Gastroesophageal sphincter (tissue), 4 donors: ENCODE data around the gene CDH13. TPM values are rescaled to one million over a fixed set of nuclear protein-coding genes. Genes with fewer than 3 reads are reported as not detected.

Source experiments
- ATAC-seq: fragments of 150-250 bp; one replicate; pipeline ENCODE4 v1.9.1; 2016; ENCODE audit warnings: mild to moderate bottlenecking, moderate library complexity
- H3K27ac ChIP-seq, 4 donors: fragments of 200-600 bp; sonication (generic) in 3 of 4; 1 replicate in 3 of 4; 2 replicates in 1 of 4; pipeline ENCODE4 v1.5.1; 2016 to 2019
- H3K27me3 ChIP-seq: fragments of 200-600 bp; sonication (generic); one replicate; pipeline ENCODE4 v1.5.1; 2019
- H3K36me3 ChIP-seq, 2 donors: fragments of 200-600 bp; sonication (generic); one replicate each; pipeline ENCODE4 v1.5.1; 2019; ENCODE audit warnings: control low read depth in 1 of 2
- H3K4me1 ChIP-seq, 3 donors: fragments of 200-600 bp; sonication (generic); 1 replicate in 2 of 3; 2 replicates in 1 of 3; pipeline ENCODE4 v1.5.1; 2016 to 2019; ENCODE audit warnings: control low read depth in 2 of 3
- H3K4me3 ChIP-seq, 2 donors: fragments of 200-600 bp; sonication (generic); one replicate each; pipeline ENCODE4 v1.5.1; 2019; ENCODE audit warnings: mild to moderate bottlenecking in 1 of 2, moderate library complexity in 1 of 2
- H3K9me3 ChIP-seq, 3 donors: fragments of 200-600 bp; sonication (generic); one replicate each; pipeline ENCODE4 v1.5.1; 2017 to 2019; ENCODE audit warnings: control low read depth in 2 of 3
- EP300 ChIP-seq: sonication (generic); formaldehyde crosslinking; IDR thresholded peaks from one replicate; pipeline ENCODE4 v1.6.1; 2017; ENCODE audit warnings: antibody characterized with exemption, mild to moderate bottlenecking
- POLR2A ChIP-seq, 2 donors: fragments of 450-650 bp; IDR thresholded peaks; one replicate each; pipeline ENCODE4 v1.6.1; 2017; ENCODE audit warnings: antibody characterized with exemption in 2 of 2, mild to moderate bottlenecking in 2 of 2, moderate library complexity in 1 of 2
- POLR2AphosphoS5 ChIP-seq: sonication (generic); formaldehyde crosslinking; IDR thresholded peaks from one replicate; pipeline ENCODE4 v1.6.1; 2017; ENCODE audit warnings: antibody characterized with exemption
- WGBS, 2 donors: methylation state at CpG; one replicate each; pipeline ENCODE4 v1.1.5; 2018; ENCODE audit warnings: low coverage in 1 of 2; 5-methylcytosine and 5-hydroxymethylcytosine counted together
- total RNA-seq, 4 donors: library from RNA; depleted of rRNA; stranded (reverse); fragments of >200 nt; gene quantifications; one replicate each; pipeline ENCODE4 v1.1.0, GENCODE V29; 2016
- TF ChIP-seq, protein P1 (sequence below), 4 experiments: fragments of 200-600 bp in 2 of 4; fragments of 450-650 bp in 2 of 4; sonication (generic) in 1 of 4; IDR thresholded peaks; one replicate each; pipeline ENCODE4 v1.5.1; 2017 to 2019; ENCODE audit warnings: antibody characterized with exemption in 4 of 4, mild to moderate bottlenecking in 2 of 4, moderate library complexity in 2 of 4

CDH13 gene
- total RNA-seq, 4 donors from 2014 or later: 4.2 to 22.3 (median 11.4) TPM

DNA sequence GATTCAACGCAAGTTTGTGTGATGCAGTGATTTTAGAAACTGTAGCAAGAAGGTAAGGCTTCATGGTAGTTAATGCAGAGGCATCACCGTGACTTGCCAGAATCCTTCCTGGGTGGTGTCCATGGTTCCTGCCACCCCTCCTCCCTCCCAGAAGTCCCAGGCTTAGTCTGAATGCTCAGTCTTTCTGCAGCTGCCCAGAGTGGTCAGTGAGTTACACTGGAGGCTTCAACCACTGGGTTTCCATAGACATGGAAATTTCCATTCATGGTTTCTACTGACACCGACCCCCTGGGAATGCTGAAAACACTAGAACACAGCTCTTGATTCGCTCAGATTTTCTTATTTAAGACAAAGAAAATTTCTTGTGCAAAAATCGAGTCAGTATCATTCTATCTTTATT is 1021.6 kb downstream of the CDH13 start:
- ATAC-seq: no peak
- no peak for TF ChIP-seq EP300
- TF ChIP-seq, protein P1, sequence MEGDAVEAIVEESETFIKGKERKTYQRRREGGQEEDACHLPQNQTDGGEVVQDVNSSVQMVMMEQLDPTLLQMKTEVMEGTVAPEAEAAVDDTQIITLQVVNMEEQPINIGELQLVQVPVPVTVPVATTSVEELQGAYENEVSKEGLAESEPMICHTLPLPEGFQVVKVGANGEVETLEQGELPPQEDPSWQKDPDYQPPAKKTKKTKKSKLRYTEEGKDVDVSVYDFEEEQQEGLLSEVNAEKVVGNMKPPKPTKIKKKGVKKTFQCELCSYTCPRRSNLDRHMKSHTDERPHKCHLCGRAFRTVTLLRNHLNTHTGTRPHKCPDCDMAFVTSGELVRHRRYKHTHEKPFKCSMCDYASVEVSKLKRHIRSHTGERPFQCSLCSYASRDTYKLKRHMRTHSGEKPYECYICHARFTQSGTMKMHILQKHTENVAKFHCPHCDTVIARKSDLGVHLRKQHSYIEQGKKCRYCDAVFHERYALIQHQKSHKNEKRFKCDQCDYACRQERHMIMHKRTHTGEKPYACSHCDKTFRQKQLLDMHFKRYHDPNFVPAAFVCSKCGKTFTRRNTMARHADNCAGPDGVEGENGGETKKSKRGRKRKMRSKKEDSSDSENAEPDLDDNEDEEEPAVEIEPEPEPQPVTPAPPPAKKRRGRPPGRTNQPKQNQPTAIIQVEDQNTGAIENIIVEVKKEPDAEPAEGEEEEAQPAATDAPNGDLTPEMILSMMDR (IDR thresholded peaks at IDR 0.05): no peak

DNA sequence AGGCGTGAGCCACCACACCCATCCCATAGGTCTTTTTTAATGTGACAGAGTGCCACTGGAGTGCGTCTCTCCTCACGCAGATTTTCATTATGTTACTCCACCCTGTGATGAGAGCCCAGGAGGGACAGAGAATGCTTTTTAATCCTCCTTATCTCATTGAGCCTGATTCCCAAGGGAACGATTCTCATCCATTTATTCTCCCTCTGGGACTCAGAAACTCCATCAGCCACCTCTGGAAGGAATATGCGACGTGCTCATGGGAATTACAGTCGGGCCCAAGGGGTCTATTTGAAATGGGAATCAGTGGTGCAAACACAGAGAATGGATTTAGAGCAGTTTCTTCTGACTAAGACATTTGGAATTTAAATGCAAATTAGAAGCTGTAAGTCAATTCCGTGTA is 1025.1 kb downstream of the CDH13 start:
- Histone ChIP-seq H3K36me3 (no peaks in the 10 kb centered on the region), H3K9me3 (no peaks in the 10 kb centered on the region), H3K4me1 (no peaks in the 10 kb centered on the region), H3K27me3 (no peaks in the 10 kb centered on the region), H3K27ac (no peak overlapping the region), H3K4me3 (no peak overlapping the region)
- TF ChIP-seq POLR2AphosphoS5: no peak
- no peak for TF ChIP-seq POLR2A (IDR thresholded peaks at IDR 0.05)
- TF ChIP-seq, protein P1 (IDR thresholded peaks at IDR 0.05): no peak
- TF ChIP-seq EP300: no peak
- no peak for ATAC-seq
- 74 to 83% methylated on average over 5 of the region's 8 CpGs for WGBS, 2 donors

More for the DNA sequence above, 1021.6 kb downstream of the CDH13 start:
- Histone ChIP-seq H3K4me3 (no peak overlapping the region), H3K4me1 (no peaks in the 10 kb centered on the region), H3K27me3 (no peaks in the 10 kb centered on the region), H3K36me3 (no peaks in the 10 kb centered on the region), H3K27ac (no peak overlapping the region), H3K9me3 (no peaks in the 10 kb centered on the region)
- 40 to 44% methylated on average over 4 to 5 of the region's 5 CpGs for WGBS, 2 donors

DNA sequence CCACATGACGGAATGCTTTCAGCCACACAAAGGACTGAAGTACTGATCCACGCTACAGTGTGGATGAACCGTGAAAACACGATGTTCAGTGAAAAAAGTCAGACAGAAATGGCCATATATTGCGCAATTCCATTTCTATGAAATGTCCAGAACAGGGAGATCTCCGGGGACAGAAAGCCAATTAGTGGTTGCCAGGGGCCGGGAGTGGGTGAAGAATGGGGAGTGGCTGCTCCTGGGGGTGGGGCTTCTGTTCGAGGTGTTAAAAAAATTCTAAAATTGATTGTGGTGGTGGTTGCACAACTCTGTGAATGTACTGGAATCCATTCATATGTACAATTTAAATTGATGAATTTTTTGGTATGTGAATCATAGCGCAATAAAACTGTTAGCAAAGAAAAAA is 1026.2 kb downstream of the CDH13 start:
- Histone ChIP-seq H3K4me1 (no peaks in the 10 kb centered on the region), H3K36me3 (no peaks in the 10 kb centered on the region), H3K27me3 (no peaks in the 10 kb centered on the region), H3K27ac (no peak overlapping the region), H3K9me3 (no peaks in the 10 kb centered on the region), H3K4me3 (no peak overlapping the region)
- 88 to 90% methylated on average over 6 to 8 of the region's 9 CpGs for WGBS, 2 donors
- ATAC-seq: no peak
- TF ChIP-seq POLR2AphosphoS5: no peak
- TF ChIP-seq EP300: no peak
- no peak for TF ChIP-seq POLR2A (IDR thresholded peaks at IDR 0.05)
- TF ChIP-seq, protein P1 (IDR thresholded peaks at IDR 0.05): no peak

DNA sequence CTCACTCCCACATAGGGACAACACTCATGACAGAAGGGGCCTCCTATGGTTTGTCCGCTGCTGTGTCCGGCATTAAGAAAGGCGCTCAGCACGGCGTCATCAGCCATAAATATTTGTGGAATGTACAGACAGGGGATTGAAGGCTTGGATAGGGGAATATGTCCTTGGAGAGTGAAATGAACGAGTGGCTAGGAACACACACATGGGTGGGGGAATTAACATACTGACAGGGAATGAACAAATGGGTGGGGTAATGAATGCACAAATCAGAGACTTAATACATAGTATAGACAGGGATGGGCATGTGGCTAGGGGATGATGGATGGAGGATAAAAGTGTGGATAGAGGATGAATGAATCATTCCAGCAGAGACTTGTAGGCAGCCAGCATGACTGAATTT is 1027.0 kb downstream of the CDH13 start:
- Histone ChIP-seq H3K9me3 (no peaks in the 10 kb centered on the region), H3K4me3 (no peak overlapping the region), H3K27me3 (no peaks in the 10 kb centered on the region), H3K36me3 (no peaks in the 10 kb centered on the region), H3K4me1 (no peaks in the 10 kb centered on the region), H3K27ac (no peak overlapping the region)
- no peak for TF ChIP-seq POLR2A (IDR thresholded peaks at IDR 0.05)
- no peak for TF ChIP-seq POLR2AphosphoS5
- TF ChIP-seq, protein P1 (IDR thresholded peaks at IDR 0.05): no peak
- no peak for TF ChIP-seq EP300
- WGBS, 2 donors: 46 to 59% methylated on average over 3 to 6 of the region's 6 CpGs
- ATAC-seq: no peak

DNA sequence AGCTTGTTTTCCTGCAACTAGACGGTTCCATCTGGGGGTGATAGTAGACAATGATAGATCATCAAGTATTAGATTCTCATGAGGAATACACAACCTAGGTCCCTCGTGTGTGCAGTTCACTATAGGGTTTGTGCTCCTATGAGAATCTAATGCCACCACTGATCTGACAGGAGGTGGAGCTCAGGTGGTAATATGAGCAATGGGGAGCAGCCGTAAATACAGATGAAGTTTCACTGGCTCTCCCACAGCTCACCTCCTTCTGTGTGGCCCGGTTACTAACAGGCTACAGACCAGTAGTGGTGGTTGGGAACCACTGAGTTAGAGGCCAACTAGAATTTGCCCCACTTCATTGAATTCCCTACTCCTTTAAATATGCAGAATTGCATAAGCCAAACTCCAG is 1033.5 kb downstream of the CDH13 start:
- WGBS, 2 donors: 80 to 85% methylated on average over 2 to 3 of the region's 4 CpGs
- H3K4me1 ChIP-seq: no peaks in the 10 kb centered on the region
- ATAC-seq: no peak
- H3K4me3 ChIP-seq: no peak overlapping the region
- H3K9me3 ChIP-seq: peaks cover 0 to 17% (median 0%) of the 10 kb centered on the region in 3 donors
- TF ChIP-seq, protein P1 (IDR thresholded peaks at IDR 0.05): no peak
- TF ChIP-seq POLR2AphosphoS5 (no peak), EP300 (no peak), POLR2A (IDR thresholded peaks at IDR 0.05) (no peak)
- H3K27ac ChIP-seq: no peak overlapping the region
- no peaks in the 10 kb centered on the region for H3K36me3 ChIP-seq
- no peaks in the 10 kb centered on the region for H3K27me3 ChIP-seq
